HFFc6 (cell line): ENCODE measurements around the gene TMEM203. TPM values are rescaled to one million over a fixed set of nuclear protein-coding genes. Genes with fewer than 3 reads are reported as not detected.

Source experiments
- DNase-seq: peaks from one replicate; pipeline ENCODE4 v3.0.0-alpha.2; 2018
- H3K27ac Mint-ChIP-seq: 2 replicates; pipeline ENCODE4 v1.8.0; 2020; ENCODE audit warnings: mild to moderate bottlenecking, mixed read lengths
- H3K27me3 Mint-ChIP-seq: 2 replicates; pipeline ENCODE4 v1.8.0; 2021; ENCODE audit warnings: mild to moderate bottlenecking, moderate library complexity, mixed read lengths; ENCODE audit not compliant: insufficient read depth
- H3K36me3 Mint-ChIP-seq: 2 replicates; pipeline ENCODE4 v1.8.0; 2021; ENCODE audit warnings: low read depth, mixed read lengths
- H3K4me1 Mint-ChIP-seq: 2 replicates; pipeline ENCODE4 v1.8.0; 2020; ENCODE audit warnings: low read depth, mixed read lengths
- H3K4me3 Mint-ChIP-seq: 2 replicates; pipeline ENCODE4 v1.8.0; 2020; ENCODE audit warnings: mild to moderate bottlenecking, moderate library complexity, mixed read lengths
- H3K9me3 Mint-ChIP-seq: 2 replicates; pipeline ENCODE4 v1.8.0; 2020; ENCODE audit warnings: mild to moderate bottlenecking, mixed read lengths
- CTCF ChIP-seq: fragments of 200-600 bp; sonication (generic); IDR thresholded peaks from 2 replicates; pipeline ENCODE4 v1.5.0; 2021; ENCODE audit warnings: antibody characterized with exemption, mild to moderate bottlenecking
- total RNA-seq, 6 experiments: library from RNA; stranded (reverse); fragmentation: NEBNext Ultra II Directional; extraction: Animal tissue kit (Norgen Biotek cat#: 25700); gene quantifications; 2 replicates in 1 of 6; 3 replicates in 5 of 6; pipeline ENCODE4 v1.2.3, GENCODE V29; 2021

The TMEM203 gene
- total RNA-seq, 6 experiments from 2014 or later: 38.7 to 47.4 (median 40.1) TPM

GRCh38 chr9:137179761-137180160, 25.7 kb downstream of the TMEM203 start:
- Mint-ChIP-seq H3K27ac (no peak overlapping the region), H3K4me1 (peaks cover 11% of the 10 kb centered on the region), H3K27me3 (peaks cover 4% of the 10 kb centered on the region; the same call in 1 of the 2 replicates), H3K9me3 (no peaks in the 10 kb centered on the region), H3K36me3 (peaks cover 4% of the 10 kb centered on the region; the same call in 1 of the 2 replicates), H3K4me3 (no peak overlapping the region)
- DNase-seq: no peak
- no peak for TF ChIP-seq CTCF

DNA sequence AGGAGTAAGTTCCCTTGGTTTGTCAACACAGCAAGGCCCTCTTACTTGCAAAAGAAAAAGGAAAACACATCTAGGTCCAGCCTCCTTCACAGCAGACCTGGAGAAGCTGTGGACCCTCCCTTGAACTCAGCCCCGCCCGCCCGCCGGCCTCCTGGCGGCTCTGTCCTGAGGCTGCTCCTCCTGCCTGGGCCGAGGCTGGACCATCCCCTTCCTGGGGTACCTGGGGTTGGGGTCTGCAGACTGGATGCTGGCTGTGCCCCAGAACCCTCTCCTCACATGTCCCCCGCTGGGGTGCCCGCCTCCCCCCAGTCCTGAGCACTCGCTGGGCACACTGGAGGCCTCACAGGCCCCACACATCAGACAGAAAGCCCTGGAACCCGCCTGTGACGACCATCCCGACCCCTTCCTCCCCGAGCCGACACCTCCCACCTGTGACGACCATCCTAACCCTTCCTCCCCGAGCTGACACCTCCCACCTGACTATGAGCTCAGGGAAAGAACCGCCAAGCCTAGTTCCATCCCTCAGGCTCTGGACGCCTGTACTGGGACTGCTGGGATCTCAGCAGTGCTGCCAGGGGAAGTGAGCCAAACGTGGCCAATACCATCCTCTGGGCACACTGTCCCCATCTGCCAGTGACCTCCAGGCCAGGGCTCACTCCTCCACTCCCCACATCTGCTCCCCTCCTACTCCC, 26.4 kb downstream of the TMEM203 start:
- Mint-ChIP-seq H3K36me3 (peaks cover 4% of the 10 kb centered on the region; the same call in 1 of the 2 replicates), H3K27ac (no peak overlapping the region), H3K4me1 (peaks cover 11% of the 10 kb centered on the region), H3K27me3 (peaks cover 3% of the 10 kb centered on the region; the same call in 1 of the 2 replicates), H3K9me3 (no peaks in the 10 kb centered on the region), H3K4me3 (no peak overlapping the region)
- no peak for TF ChIP-seq CTCF
- no peak for DNase-seq

DNA sequence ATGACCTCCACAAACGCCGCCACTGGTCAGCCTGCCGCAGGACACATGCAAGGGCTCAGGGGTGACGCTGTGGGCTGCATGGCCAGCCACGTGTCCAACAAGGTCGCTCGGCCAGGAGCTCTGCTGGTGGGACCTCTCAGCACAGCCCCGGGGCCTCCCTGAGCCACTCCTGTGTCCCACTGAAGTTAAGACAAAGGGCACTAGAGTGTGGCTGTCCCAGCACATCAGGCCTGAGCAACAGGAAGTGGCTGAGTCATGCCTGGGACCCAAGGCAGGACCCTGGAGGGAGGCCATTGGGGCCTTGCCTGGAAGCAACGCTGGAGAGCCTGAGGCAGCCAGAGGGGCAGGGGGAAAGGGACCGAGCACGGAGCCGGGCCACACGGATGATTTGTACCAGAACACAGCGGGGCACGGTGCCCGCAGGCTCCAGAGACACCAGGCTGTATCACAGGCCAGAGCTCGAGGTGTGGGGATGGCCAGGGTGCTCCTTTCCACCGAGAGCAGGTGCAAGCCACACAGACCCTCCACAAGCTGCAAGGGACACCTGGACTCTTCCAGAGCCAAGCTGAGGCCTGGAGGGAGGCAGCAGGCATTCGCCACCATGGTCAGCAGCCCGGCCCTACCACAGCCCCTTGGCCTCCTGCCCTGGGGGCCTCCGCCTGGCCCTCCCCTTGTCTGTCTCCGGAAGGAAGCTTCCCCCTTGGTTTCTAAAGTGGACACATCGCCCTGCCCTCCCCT, 27.1 kb downstream of the TMEM203 start:
- Mint-ChIP-seq H3K27ac (no peak overlapping the region), H3K4me3 (no peak overlapping the region), H3K36me3 (peaks cover 4% of the 10 kb centered on the region; the same call in 1 of the 2 replicates), H3K4me1 (peaks cover 11% of the 10 kb centered on the region), H3K27me3 (peaks cover 5% of the 10 kb centered on the region; the same call in 1 of the 2 replicates), H3K9me3 (no peaks in the 10 kb centered on the region)
- TF ChIP-seq CTCF: no peak
- no peak for DNase-seq

GRCh38 chr9:137176302-137177182, 28.9 kb downstream of the TMEM203 start:
- TF ChIP-seq CTCF: peak; percentile 58
- Mint-ChIP-seq H3K27ac (no peak overlapping the region), H3K27me3 (peaks cover 2% of the 10 kb centered on the region; the same call in 1 of the 2 replicates), H3K36me3 (no peaks in the 10 kb centered on the region), H3K4me1 (peaks cover 11% of the 10 kb centered on the region), H3K9me3 (no peaks in the 10 kb centered on the region), H3K4me3 (no peak overlapping the region; the same call in 1 of the 2 replicates)
- no peak for DNase-seq

DNA sequence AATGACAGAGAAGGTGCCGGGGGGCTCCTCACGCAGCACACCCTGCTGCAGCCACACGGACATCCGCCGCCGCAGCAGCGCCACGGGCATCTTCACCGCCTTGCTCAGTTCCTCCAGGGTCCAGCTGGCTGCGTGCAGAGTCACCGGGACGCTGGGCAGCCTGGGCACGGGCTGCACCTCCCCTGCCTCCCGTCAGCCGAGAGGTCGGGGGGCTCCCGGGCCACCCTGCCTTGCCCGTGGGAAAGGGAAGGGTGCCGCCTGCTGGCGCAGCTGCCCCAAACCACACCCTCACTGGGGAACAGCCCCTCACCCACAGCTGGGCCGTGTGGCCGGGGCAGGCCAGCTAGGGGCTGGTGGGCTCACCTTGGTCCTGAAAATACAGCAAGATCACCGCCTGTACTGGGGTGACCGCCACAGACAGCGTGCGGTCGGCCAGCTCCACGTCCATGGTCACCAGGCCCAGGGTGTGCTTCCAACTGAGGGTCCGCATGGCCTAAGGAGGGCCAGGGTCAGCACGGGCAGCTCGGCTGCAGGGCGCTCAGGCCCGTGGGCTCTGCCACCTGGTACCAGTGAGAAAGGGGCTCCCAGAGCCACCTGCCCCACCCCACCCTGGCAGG, 30.0 kb downstream of the TMEM203 start:
- Mint-ChIP-seq H3K9me3 (no peaks in the 10 kb centered on the region), H3K4me1 (peaks cover 11% of the 10 kb centered on the region), H3K4me3 (no peak overlapping the region), H3K27ac (no peak overlapping the region), H3K36me3 (no peaks in the 10 kb centered on the region), H3K27me3 (peaks cover 2% of the 10 kb centered on the region; the same call in 1 of the 2 replicates)
- peak; percentile 53; the same call in 1 of the 2 replicates for TF ChIP-seq CTCF
- DNase-seq: no peak
